Suprapubic skin (tissue), 4 donors: ENCODE measurements around the gene UQCR11. TPM values are rescaled to one million over a fixed set of nuclear protein-coding genes. Genes with fewer than 3 reads are reported as not detected.

ENCODE experiments used
- DNase-seq, 2 donors: peaks; one replicate each; pipeline ENCODE4 v3.0.0-alpha.2; 2019; ENCODE audit warnings: low spot score in 2 of 2
- H3K27ac ChIP-seq: fragments of 200-600 bp; sonication (generic); one replicate; pipeline ENCODE4 v1.5.1; 2019
- H3K27me3 ChIP-seq: fragments of 200-600 bp; sonication (generic); one replicate; pipeline ENCODE4 v1.5.1; 2019
- H3K36me3 ChIP-seq: fragments of 200-600 bp; sonication (generic); one replicate; pipeline ENCODE4 v1.5.1; 2019
- H3K4me1 ChIP-seq: fragments of 200-600 bp; sonication (generic); one replicate; pipeline ENCODE4 v1.5.1; 2019
- H3K4me3 ChIP-seq: fragments of 200-600 bp; sonication (generic); one replicate; pipeline ENCODE4 v1.5.1; 2019; ENCODE audit warnings: mild to moderate bottlenecking
- H3K9me3 ChIP-seq: fragments of 200-600 bp; sonication (generic); one replicate; pipeline ENCODE4 v1.5.1; 2019
- EP300 ChIP-seq: sonication (generic); formaldehyde crosslinking; IDR thresholded peaks from one replicate; pipeline ENCODE4 v1.6.1; 2017; ENCODE audit warnings: antibody characterized with exemption
- POLR2A ChIP-seq, 2 donors: fragments of 450-650 bp; IDR thresholded peaks; one replicate each; pipeline ENCODE4 v1.6.1; 2017; ENCODE audit warnings: antibody characterized with exemption in 2 of 2, mild to moderate bottlenecking in 2 of 2, moderate library complexity in 2 of 2
- POLR2AphosphoS5 ChIP-seq, 3 donors: sonication (generic); formaldehyde crosslinking; IDR thresholded peaks; one replicate each; pipeline ENCODE4 v1.6.1; 2017; ENCODE audit warnings: antibody characterized with exemption in 3 of 3
- WGBS: methylation state at CpG from one replicate; pipeline ENCODE4 v1.1.5; 2018; 5-methylcytosine and 5-hydroxymethylcytosine counted together
- total RNA-seq, 4 donors: library from RNA; depleted of rRNA; stranded (reverse); fragments of >200 nt; gene quantifications; one replicate each; pipeline ENCODE4 v1.1.0, GENCODE V29; 2016
- TF ChIP-seq, protein P1 (sequence below), 2 donors: fragments of 200-600 bp in 1 of 2; fragments of 450-650 bp in 1 of 2; sonication (generic) in 1 of 2; IDR thresholded peaks; one replicate each; pipeline ENCODE4 v1.5.1; 2016 to 2019; ENCODE audit warnings: antibody characterized with exemption in 2 of 2, mild to moderate bottlenecking in 1 of 2, moderate library complexity in 1 of 2

Gene UQCR11
- total RNA-seq, 4 donors from 2014 or later = 33.4 to 73.1 (median 59.4) TPM

DNA sequence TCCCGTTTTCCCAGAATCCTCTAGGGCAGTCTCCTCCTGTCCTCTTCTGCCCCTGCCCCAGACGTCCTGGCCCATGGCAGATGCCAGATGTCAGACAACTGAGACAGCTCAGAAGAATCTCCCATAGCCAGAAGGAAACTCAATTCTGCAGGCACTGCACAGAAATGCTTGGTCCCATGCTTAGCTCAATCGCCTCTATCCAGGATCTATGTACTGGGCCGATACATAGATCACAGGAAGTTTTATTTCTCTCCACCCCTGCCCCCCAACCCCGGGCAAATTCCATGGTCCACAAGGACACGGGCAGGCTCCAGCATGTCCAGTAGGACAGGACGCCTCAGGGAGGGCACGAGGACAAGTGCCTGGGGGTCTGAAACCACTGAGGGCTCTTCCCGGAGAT lies 17.4 kb downstream of the UQCR11 start:
- H3K27ac ChIP-seq = no peak overlapping the region
- H3K4me3 ChIP-seq = no peak overlapping the region
- H3K36me3 ChIP-seq = peaks cover 20% of the 10 kb centered on the region
- TF ChIP-seq POLR2A (IDR thresholded peaks at IDR 0.05) (no peak), POLR2AphosphoS5 (IDR thresholded peaks at IDR 0.05) (no peak), EP300 (no peak)
- TF ChIP-seq, protein P1, sequence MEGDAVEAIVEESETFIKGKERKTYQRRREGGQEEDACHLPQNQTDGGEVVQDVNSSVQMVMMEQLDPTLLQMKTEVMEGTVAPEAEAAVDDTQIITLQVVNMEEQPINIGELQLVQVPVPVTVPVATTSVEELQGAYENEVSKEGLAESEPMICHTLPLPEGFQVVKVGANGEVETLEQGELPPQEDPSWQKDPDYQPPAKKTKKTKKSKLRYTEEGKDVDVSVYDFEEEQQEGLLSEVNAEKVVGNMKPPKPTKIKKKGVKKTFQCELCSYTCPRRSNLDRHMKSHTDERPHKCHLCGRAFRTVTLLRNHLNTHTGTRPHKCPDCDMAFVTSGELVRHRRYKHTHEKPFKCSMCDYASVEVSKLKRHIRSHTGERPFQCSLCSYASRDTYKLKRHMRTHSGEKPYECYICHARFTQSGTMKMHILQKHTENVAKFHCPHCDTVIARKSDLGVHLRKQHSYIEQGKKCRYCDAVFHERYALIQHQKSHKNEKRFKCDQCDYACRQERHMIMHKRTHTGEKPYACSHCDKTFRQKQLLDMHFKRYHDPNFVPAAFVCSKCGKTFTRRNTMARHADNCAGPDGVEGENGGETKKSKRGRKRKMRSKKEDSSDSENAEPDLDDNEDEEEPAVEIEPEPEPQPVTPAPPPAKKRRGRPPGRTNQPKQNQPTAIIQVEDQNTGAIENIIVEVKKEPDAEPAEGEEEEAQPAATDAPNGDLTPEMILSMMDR (IDR thresholded peaks at IDR 0.05) = no peak
- no peaks in the 10 kb centered on the region for H3K9me3 ChIP-seq
- no peak for DNase-seq
- peaks cover 29% of the 10 kb centered on the region for H3K4me1 ChIP-seq
- H3K27me3 ChIP-seq = no peaks in the 10 kb centered on the region
- 60% methylated on average over 9 of the region's 9 CpGs for WGBS

DNA sequence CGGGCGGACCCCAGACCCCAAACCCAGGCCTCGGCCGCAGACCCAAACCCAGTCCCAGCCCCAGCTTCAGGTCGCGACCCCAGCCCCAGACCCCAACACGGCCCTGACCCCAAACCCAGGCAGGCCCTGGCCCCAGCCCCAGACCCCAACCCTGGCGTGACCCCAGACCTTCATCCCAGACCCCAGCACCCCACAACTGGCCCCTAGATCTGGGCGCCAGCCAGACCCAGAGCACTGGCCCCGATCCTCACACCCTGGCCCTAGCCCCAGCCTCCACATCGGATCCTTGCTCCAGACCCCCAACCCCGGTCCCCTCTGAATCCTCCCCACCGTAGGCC lies 20.1 kb downstream of the UQCR11 start:
- Histone ChIP-seq H3K36me3 (peaks cover 47% of the 10 kb centered on the region), H3K4me3 (no peak overlapping the region), H3K27ac (no peak overlapping the region), H3K4me1 (peaks cover 9% of the 10 kb centered on the region), H3K27me3 (no peaks in the 10 kb centered on the region), H3K9me3 (no peaks in the 10 kb centered on the region)
- 95% methylated on average over 7 of the region's 13 CpGs for WGBS
- TF ChIP-seq POLR2A (IDR thresholded peaks at IDR 0.05) = no peak
- TF ChIP-seq EP300 = no peak
- TF ChIP-seq, protein P1 (IDR thresholded peaks at IDR 0.05) = no peak
- TF ChIP-seq POLR2AphosphoS5 (IDR thresholded peaks at IDR 0.05) = no peak
- no peak for DNase-seq

DNA sequence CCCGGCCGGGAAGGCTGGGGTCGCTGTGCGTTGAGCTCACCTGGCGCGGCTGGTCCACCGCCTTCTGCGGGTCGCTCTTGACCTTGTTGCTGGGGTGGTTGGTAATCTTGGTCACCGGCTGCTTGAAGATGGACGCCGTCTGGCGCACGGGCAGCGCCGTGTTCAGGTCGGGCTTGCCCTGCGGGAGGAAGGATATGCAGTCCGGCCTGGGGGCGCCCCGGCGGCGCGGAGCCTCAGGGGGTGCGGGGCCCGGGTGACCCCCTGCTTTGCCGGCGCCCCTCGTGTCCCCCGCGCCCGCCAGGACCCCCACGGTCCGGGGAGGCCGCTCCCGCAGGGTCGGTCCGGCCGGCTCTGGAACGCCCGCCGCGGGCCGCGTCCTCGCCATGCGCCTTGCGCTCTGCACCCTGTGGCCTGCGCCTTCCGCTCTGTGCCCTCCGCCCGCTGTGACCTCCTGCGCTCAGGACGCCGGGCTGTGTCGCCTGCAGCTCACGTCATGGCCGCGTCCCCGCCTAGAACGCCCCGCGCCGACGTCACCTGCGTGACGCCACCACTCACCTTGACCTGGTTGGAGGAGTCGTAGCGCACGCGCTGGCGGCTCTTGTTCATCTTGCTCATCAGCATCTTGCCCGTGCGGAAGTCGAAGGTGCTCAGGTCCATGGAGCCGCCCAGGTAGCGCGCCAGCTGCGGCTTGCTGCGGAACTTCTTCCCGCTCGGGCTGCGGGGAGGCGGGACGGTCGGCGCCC lies 20.6 kb downstream of the UQCR11 start:
- 91% methylated on average over 53 of the region's 87 CpGs for WGBS
- H3K27me3 ChIP-seq = no peaks in the 10 kb centered on the region
- peaks cover 5% of the 10 kb centered on the region for H3K4me1 ChIP-seq
- peaks cover 52% of the 10 kb centered on the region for H3K36me3 ChIP-seq
- no peak for TF ChIP-seq POLR2AphosphoS5 (IDR thresholded peaks at IDR 0.05)
- TF ChIP-seq EP300 = no peak
- no peak for TF ChIP-seq POLR2A (IDR thresholded peaks at IDR 0.05)
- TF ChIP-seq, protein P1 (IDR thresholded peaks at IDR 0.05) = no peak
- DNase-seq = no peak
- H3K4me3 ChIP-seq = no peak overlapping the region
- H3K27ac ChIP-seq = no peak overlapping the region
- H3K9me3 ChIP-seq = no peaks in the 10 kb centered on the region

DNA sequence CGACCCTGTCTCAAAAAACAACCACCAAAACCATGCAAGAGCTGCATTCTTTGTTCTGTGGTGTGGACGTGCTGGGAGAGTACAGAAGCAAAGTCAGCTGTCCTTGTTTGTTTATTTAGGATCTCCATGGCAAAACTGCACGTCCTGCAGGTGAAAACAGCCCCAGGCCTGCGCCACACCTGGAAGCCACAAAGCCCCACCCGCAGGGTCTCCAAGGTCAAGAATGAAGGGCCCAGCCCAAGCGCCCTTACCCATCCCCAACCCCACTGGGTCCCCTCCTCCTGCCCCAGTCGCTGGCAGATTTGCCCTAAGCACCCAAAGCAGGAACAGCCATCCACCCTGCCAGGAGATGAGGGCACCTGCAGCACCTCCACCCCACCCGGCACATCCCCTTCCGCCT lies 23.1 kb downstream of the UQCR11 start:
- Histone ChIP-seq H3K4me3 (no peak overlapping the region), H3K4me1 (no peaks in the 10 kb centered on the region), H3K27ac (no peak overlapping the region), H3K36me3 (peaks cover 76% of the 10 kb centered on the region), H3K9me3 (no peaks in the 10 kb centered on the region), H3K27me3 (no peaks in the 10 kb centered on the region)
- no peak for TF ChIP-seq POLR2A (IDR thresholded peaks at IDR 0.05)
- no peak for TF ChIP-seq EP300
- TF ChIP-seq, protein P1 (IDR thresholded peaks at IDR 0.05) = no peak
- TF ChIP-seq POLR2AphosphoS5 (IDR thresholded peaks at IDR 0.05) = no peak
- no peak for DNase-seq
- 65% methylated on average over 4 of the region's 9 CpGs for WGBS

DNA sequence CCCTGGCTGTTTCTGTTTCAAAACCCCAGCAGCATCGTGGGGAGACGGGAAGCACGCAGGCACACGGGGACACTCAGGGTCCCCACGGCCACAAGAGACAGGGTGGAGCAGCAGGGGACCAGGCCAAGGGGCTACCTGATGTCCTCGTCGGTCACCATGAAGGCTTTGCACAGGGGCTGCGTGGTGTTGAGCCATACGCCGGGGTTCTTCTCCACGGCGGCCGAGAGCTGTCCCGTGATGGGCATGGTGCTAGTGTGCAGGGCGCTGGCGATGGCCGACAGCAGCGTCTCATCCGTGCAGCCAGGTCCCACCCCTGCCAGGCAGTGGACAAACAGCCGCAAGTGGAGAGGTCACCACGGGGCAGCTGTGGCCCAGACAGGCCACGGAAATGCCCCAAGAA lies 24.3 kb downstream of the UQCR11 start:
- Histone ChIP-seq H3K27me3 (no peaks in the 10 kb centered on the region), H3K27ac (no peak overlapping the region), H3K4me3 (no peak overlapping the region), H3K9me3 (no peaks in the 10 kb centered on the region), H3K36me3 (peaks cover 86% of the 10 kb centered on the region), H3K4me1 (no peaks in the 10 kb centered on the region)
- no peak for DNase-seq
- TF ChIP-seq POLR2AphosphoS5 (IDR thresholded peaks at IDR 0.05) (no peak), EP300 (no peak), POLR2A (IDR thresholded peaks at IDR 0.05) (no peak)
- TF ChIP-seq, protein P1 (IDR thresholded peaks at IDR 0.05) = no peak
- 85% methylated on average over 11 of the region's 22 CpGs for WGBS
